Measurements from ENCODE around the gene GATD1.

- no peak for TF ChIP-seq EZH2 (IDR thresholded peaks at IDR 0.05)
- TF ChIP-seq POLR2AphosphoS5 (IDR thresholded peaks at IDR 0.05; ENCODE audit: borderline replicate concordance, low read depth, low read length) = no peak
- TF ChIP-seq FOXP2 (optimal IDR thresholded peaks at IDR 0.05; ENCODE audit: control extremely low read depth, extremely low read length, insufficient read depth) = no peak
Observed at GRCh38 chr11:800473-800872, 23.2 kb upstream of the GATD1 start.
